ENCODE measurements around the gene SIM2.

DNA sequence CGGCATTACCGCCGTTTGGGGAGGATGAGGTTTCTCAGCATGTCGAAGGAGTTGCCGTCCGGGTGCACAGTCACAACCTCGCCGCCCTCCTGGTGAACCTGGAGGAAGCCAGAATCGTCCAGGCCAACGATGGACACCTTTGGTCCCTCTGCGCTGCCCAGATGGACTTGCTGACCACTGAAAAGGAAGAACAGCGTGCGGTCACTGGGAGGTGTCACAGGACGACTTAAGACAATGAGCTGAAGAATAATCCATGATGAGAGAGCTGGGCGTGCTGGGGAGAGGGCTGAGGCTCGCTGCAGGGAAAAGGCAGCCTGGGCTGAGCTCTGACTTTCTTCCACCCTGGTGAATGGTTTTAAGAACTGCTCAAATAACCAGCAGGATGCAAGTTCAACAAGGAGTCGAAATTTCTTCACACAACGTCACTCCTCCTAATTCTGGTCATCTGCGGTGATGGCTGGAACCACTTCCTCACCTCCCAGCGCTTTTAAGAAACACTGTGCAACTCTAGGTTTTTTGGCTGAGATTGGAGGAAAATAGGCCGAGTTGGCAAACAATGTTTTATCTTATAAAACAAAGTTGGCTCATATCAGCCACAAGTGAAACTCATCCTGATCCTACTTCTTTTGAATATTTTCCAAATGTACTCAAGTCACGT is 55.5 kb downstream of the SIM2 start:
- no peak for TF ChIP-seq ZNF709 (CRISPR knock-in tag; IDR thresholded peaks at IDR 0.05)
- TF ChIP-seq NFIC (IDR thresholded peaks at IDR 0.05; ENCODE audit: low read length), result no peak
- TF ChIP-seq, protein P1, sequence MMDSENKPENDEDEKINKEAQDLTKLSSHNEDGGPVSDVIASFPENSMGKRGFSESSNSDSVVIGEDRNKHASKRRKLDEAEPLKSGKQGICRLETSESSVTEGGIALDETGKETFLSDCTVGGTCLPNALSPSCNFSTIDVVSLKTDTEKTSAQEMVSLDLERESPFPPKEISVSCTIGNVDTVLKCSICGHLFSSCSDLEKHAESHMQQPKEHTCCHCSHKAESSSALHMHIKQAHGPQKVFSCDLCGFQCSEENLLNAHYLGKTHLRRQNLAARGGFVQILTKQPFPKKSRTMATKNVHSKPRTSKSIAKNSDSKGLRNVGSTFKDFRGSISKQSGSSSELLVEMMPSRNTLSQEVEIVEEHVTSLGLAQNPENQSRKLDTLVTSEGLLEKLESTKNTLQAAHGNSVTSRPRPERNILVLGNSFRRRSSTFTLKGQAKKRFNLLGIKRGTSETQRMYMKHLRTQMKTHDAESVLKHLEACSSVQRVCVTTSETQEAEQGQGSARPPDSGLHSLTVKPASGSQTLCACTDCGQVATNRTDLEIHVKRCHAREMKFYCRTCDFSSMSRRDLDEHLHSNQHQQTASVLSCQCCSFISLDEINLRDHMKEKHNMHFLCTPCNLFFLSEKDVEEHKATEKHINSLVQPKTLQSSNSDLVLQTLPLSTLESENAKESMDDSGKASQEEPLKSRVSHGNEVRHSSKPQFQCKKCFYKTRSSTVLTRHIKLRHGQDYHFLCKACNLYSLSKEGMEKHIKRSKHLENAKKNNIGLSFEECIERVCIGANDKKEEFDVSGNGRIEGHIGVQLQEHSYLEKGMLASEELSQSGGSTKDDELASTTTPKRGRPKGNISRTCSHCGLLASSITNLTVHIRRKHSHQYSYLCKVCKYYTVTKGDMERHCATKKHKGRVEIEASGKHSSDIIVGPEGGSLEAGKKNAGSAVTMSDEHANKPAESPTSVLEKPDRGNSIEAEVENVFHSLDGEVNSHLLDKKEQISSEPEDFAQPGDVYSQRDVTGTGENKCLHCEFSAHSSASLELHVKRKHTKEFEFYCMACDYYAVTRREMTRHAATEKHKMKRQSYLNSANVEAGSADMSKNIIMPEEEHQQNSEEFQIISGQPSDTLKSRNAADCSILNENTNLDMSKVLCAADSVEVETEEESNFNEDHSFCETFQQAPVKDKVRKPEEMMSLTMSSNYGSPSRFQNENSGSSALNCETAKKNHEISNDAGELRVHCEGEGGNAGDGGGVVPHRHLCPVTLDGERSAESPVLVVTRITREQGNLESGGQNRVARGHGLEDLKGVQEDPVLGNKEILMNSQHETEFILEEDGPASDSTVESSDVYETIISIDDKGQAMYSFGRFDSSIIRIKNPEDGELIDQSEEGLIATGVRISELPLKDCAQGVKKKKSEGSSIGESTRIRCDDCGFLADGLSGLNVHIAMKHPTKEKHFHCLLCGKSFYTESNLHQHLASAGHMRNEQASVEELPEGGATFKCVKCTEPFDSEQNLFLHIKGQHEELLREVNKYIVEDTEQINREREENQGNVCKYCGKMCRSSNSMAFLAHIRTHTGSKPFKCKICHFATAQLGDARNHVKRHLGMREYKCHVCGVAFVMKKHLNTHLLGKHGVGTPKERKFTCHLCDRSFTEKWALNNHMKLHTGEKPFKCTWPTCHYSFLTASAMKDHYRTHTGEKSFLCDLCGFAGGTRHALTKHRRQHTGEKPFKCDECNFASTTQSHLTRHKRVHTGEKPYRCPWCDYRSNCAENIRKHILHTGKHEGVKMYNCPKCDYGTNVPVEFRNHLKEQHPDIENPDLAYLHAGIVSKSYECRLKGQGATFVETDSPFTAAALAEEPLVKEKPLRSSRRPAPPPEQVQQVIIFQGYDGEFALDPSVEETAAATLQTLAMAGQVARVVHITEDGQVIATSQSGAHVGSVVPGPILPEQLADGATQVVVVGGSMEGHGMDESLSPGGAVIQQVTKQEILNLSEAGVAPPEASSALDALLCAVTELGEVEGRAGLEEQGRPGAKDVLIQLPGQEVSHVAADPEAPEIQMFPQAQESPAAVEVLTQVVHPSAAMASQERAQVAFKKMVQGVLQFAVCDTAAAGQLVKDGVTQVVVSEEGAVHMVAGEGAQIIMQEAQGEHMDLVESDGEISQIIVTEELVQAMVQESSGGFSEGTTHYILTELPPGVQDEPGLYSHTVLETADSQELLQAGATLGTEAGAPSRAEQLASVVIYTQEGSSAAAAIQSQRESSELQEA (CRISPR knock-in tag; IDR thresholded peaks at IDR 0.05; ENCODE audit: not compliant biosample characterization), result no peak
- no peak for TF ChIP-seq PAWR (CRISPR knock-in tag; IDR thresholded peaks at IDR 0.05; ENCODE audit: borderline replicate concordance)
- TF ChIP-seq, protein P2, sequence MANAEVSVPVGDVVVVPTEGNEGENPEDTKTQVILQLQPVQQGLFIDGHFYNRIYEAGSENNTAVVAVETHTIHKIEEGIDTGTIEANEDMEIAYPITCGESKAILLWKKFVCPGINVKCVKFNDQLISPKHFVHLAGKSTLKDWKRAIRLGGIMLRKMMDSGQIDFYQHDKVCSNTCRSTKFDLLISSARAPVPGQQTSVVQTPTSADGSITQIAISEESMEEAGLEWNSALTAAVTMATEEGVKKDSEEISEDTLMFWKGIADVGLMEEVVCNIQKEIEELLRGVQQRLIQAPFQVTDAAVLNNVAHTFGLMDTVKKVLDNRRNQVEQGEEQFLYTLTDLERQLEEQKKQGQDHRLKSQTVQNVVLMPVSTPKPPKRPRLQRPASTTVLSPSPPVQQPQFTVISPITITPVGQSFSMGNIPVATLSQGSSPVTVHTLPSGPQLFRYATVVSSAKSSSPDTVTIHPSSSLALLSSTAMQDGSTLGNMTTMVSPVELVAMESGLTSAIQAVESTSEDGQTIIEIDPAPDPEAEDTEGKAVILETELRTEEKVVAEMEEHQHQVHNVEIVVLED (CRISPR knock-in tag; IDR thresholded peaks at IDR 0.05; ENCODE audit: borderline replicate concordance), result no peak
- TF ChIP-seq, protein P3, sequence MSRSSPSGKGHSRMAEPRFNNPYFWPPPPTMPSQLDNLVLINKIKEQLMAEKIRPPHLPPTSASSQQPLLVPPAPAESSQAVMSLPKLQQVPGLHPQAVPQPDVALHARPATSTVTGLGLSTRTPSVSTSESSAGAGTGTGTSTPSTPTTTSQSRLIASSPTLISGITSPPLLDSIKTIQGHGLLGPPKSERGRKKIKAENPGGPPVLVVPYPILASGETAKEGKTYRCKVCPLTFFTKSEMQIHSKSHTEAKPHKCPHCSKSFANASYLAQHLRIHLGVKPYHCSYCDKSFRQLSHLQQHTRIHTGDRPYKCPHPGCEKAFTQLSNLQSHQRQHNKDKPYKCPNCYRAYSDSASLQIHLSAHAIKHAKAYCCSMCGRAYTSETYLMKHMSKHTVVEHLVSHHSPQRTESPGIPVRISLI (CRISPR knock-in tag; IDR thresholded peaks at IDR 0.05; ENCODE audit: borderline replicate concordance), result no peak
- no peak for TF ChIP-seq ZNF619 (CRISPR knock-in tag; IDR thresholded peaks at IDR 0.05)
- TF ChIP-seq, protein P4, sequence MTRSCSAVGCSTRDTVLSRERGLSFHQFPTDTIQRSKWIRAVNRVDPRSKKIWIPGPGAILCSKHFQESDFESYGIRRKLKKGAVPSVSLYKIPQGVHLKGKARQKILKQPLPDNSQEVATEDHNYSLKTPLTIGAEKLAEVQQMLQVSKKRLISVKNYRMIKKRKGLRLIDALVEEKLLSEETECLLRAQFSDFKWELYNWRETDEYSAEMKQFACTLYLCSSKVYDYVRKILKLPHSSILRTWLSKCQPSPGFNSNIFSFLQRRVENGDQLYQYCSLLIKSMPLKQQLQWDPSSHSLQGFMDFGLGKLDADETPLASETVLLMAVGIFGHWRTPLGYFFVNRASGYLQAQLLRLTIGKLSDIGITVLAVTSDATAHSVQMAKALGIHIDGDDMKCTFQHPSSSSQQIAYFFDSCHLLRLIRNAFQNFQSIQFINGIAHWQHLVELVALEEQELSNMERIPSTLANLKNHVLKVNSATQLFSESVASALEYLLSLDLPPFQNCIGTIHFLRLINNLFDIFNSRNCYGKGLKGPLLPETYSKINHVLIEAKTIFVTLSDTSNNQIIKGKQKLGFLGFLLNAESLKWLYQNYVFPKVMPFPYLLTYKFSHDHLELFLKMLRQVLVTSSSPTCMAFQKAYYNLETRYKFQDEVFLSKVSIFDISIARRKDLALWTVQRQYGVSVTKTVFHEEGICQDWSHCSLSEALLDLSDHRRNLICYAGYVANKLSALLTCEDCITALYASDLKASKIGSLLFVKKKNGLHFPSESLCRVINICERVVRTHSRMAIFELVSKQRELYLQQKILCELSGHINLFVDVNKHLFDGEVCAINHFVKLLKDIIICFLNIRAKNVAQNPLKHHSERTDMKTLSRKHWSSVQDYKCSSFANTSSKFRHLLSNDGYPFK (CRISPR knock-in tag; IDR thresholded peaks at IDR 0.05; ENCODE audit: borderline replicate concordance), result no peak

All from HepG2 (cell line).